Pancreas (tissue), 10 donors: ENCODE data around the gene CYP2C8. TPM values are rescaled to one million over a fixed set of nuclear protein-coding genes. Genes with fewer than 3 reads are reported as not detected.

ENCODE experiments used
- ATAC-seq, 4 donors: fragments of 200-7000 bp; cut with Tn5 transposase; one replicate each; pipeline versions ENCODE4 v1.8.0 to v1.9.1; 2020; ENCODE audit warnings: mild to moderate bottlenecking in 4 of 4, moderate library complexity in 4 of 4
- DNase-seq, 6 donors: peaks; one replicate each; pipeline ENCODE4 v3.0.0-alpha.2; 2020
- FAIRE-seq: peaks from 2 replicates; lab custom pipeline; 2012; peaks lifted over from hg19 to GRCh38; lab: Jason Lieb, UNC
- H3K27ac ChIP-seq, 4 donors: fragments of 200-600 bp; sonication (generic); 1 replicate in 3 of 4; 2 replicates in 1 of 4; pipeline versions ENCODE4 v1.5.0 to v1.8.0; 2020
- H3K27me3 ChIP-seq, 4 donors: fragments of 200-600 bp; one replicate each; pipeline ENCODE4 v1.8.0; 2021
- H3K36me3 ChIP-seq, 3 donors: fragments of 200-600 bp; sonication (generic) in 1 of 3; one replicate each; pipeline versions ENCODE4 v1.5.0 to v1.8.0; 2020 to 2021
- H3K4me1 ChIP-seq, 3 donors: fragments of 200-600 bp; one replicate each; pipeline ENCODE4 v1.8.0; 2021
- H3K4me3 ChIP-seq, 4 donors: fragments of 200-600 bp; sonication (generic) in 2 of 4; one replicate each; pipeline versions ENCODE4 v1.5.0 to v1.8.0; 2020 to 2021
- H3K9me3 ChIP-seq, 4 donors: fragments of 200-600 bp; one replicate each; pipeline ENCODE4 v1.8.0; 2021
- WGBS, 2 donors: extraction: QIAGEN DNeasy Blood & Tissue Kit; methylation state at CpG; one replicate each; pipeline ENCODE4 v1.1.7; 2013; 5-methylcytosine and 5-hydroxymethylcytosine counted together
- intact Hi-C, 3 donors: fragments of 100-400 bp; cut with DNase I; formaldehyde crosslinking; loops; one replicate each; pipeline versions ENCODE4 v1.11.1 to v1.14.2; 2022
- polyA plus RNA-seq, 2 donors: library from polyadenylated mRNA; stranded (reverse); fragments of 200-250 nt; gene quantifications; one replicate each; pipeline ENCODE4 v1.2.3, GENCODE V29; 2013
- total RNA-seq, 6 donors: library from RNA; stranded (reverse); fragmentation: NEBNext Ultra II Directional in 4 of 6; extraction: Animal tissue kit (Norgen Biotek cat#: 25700) in 4 of 6; gene quantifications; one replicate each; pipeline versions ENCODE4 v1.2.1 to v1.2.4, GENCODE V29; 2021 to 2023
- TF ChIP-seq, protein P1 (sequence below), 4 donors: fragments of 200-600 bp; sonication (generic) in 3 of 4; IDR thresholded peaks; one replicate each; pipeline versions ENCODE4 v1.5.0 to v1.8.0; 2021; ENCODE audit warnings: antibody characterized with exemption in 4 of 4
- donor health status: healthy with polysubstance abuse.
- donor health status: DM: no; HTN: no; CAD: no; lungs with moderate emphysema.
- donor health status: DM: no; HTN: no; CAD: no.
- donor health status: control.
- donor health status: control.
- donor health status: Bipolar disorder and iron deficiency.
- donor health status: DM: yes; HTN: yes; CAD: no.
- donor health status: DM: no; HTN: no; CAD: no.
- donor health status: DM: no; HTN: no; CAD: no.
- donor health status: DM: yes; HTN: yes; CAD: no.

Gene CYP2C8
- total and polyA plus RNA-seq, 8 donors: 1.1 to 7.5 (median 3.0) TPM

DNA sequence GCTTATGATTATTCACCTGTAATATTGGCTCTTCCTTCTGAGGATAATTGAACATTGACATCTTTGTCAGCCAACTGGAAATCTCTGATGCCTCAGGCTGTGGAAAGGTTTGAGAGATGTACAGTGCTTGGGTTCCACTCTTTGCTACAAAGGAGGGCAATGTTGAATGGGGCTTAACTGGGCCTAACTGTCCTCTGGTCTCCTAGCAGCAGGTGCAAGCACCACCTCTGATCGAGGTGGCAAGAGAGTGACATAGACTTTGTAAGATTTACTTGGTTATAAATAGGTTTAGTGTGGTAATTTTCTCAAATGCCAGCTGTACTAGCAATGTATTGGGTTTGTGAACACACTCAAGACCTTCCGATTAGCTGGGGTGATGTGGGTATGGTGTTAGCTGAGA is 21.1 kb downstream of the CYP2C8 start:
- Histone ChIP-seq H3K4me3 (no peak overlapping the region), H3K27ac (no peak overlapping the region), H3K27me3 (no peaks in the 10 kb centered on the region), H3K9me3 (no peaks in the 10 kb centered on the region), H3K36me3 (no peaks in the 10 kb centered on the region), H3K4me1 (no peaks in the 10 kb centered on the region)
- intact Hi-C loops: no loop called here
- ATAC-seq (no peak), DNase-seq (no peak), FAIRE-seq (no peak)
- TF ChIP-seq, protein P1, sequence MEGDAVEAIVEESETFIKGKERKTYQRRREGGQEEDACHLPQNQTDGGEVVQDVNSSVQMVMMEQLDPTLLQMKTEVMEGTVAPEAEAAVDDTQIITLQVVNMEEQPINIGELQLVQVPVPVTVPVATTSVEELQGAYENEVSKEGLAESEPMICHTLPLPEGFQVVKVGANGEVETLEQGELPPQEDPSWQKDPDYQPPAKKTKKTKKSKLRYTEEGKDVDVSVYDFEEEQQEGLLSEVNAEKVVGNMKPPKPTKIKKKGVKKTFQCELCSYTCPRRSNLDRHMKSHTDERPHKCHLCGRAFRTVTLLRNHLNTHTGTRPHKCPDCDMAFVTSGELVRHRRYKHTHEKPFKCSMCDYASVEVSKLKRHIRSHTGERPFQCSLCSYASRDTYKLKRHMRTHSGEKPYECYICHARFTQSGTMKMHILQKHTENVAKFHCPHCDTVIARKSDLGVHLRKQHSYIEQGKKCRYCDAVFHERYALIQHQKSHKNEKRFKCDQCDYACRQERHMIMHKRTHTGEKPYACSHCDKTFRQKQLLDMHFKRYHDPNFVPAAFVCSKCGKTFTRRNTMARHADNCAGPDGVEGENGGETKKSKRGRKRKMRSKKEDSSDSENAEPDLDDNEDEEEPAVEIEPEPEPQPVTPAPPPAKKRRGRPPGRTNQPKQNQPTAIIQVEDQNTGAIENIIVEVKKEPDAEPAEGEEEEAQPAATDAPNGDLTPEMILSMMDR (IDR thresholded peaks at IDR 0.05): no peak
- 94% methylated on average over 2 of the region's 2 CpGs for WGBS, 2 donors

GRCh38 chr10:95039281-95039680 is 30.0 kb downstream of the CYP2C8 start:
- no peak overlapping the region for H3K27ac ChIP-seq
- 89 to 92% methylated on average over 2 of the region's 2 CpGs for WGBS, 2 donors
- no peaks in the 10 kb centered on the region for H3K27me3 ChIP-seq
- no peak overlapping the region for H3K4me3 ChIP-seq
- TF ChIP-seq, protein P1 (IDR thresholded peaks at IDR 0.05): no peak
- H3K9me3 ChIP-seq: no peaks in the 10 kb centered on the region
- no peak for ATAC-seq
- H3K4me1 ChIP-seq: peaks cover 0 to 3% (median 0%) of the 10 kb centered on the region in 3 donors
- intact Hi-C loops: no loop called here
- no peak for FAIRE-seq
- no peaks in the 10 kb centered on the region for H3K36me3 ChIP-seq
- no peak for DNase-seq

DNA sequence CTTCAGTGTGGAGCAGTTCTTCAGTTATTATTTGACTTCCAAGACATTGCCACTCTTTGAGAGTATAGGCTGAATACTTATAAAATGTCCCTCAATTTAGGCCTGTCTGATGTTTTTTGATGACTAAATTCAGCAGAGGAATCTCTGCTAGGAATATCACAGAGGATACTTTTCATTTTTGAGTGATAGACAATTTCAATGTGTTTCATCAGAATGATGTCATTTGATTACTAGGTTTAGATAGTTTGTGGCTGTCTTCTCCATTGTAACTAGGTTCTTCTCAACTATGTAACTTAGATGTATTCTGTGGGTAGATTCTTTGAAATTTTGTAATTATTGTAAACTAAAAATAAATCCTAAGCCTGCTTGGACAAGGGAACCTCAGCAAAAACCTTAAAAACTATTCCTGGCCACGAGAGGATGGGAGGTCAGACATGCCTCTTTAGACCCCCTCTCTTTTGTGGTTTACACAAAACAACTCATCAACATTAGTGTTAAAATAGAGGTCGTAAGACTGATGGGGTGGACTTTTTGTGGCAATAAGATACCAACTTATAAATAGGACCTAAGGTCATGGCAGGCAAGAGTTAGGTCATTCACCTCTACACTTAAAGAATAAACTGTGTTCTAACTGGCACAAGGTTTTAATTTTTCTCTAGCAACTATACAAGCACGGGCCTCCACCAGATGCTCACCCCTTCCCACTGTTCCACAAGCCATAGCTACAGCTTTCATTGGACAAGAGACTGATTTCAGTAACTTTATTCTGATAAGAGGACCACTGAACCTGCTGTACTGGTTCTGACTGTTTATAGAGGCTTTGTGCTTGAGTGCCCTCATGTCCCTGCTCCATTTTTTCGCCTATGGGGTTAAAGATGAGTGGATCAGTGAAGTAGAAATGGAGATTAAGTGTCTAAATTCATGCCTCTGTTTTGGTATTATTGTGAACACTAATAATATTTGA is 33.7 kb downstream of the CYP2C8 start:
- no peak overlapping the region for H3K4me3 ChIP-seq
- no peaks in the 10 kb centered on the region for H3K36me3 ChIP-seq
- DNase-seq: no peak
- WGBS, 2 donors: 55 to 56% methylated on average over 4 of the region's 4 CpGs
- no peaks in the 10 kb centered on the region for H3K9me3 ChIP-seq
- no peak for ATAC-seq
- no peaks in the 10 kb centered on the region for H3K27me3 ChIP-seq
- FAIRE-seq: no peak
- peaks cover 0 to 3% (median 0%) of the 10 kb centered on the region in 3 donors for H3K4me1 ChIP-seq
- TF ChIP-seq, protein P1 (IDR thresholded peaks at IDR 0.05): no peak
- intact Hi-C loops: no loop called here
- H3K27ac ChIP-seq: no peak overlapping the region

- no peak overlapping the region for H3K4me3 ChIP-seq
- DNase-seq (no peak), ATAC-seq (no peak), FAIRE-seq (no peak)
- intact Hi-C loops: no loop called here
- TF ChIP-seq, protein P1 (IDR thresholded peaks at IDR 0.05): no peak
- H3K4me1 ChIP-seq: peaks cover 0 to 3% (median 0%) of the 10 kb centered on the region in 3 donors
- no peaks in the 10 kb centered on the region for H3K27me3 ChIP-seq
- H3K9me3 ChIP-seq: no peaks in the 10 kb centered on the region
- no peaks in the 10 kb centered on the region for H3K36me3 ChIP-seq
- no peak overlapping the region for H3K27ac ChIP-seq
- 64 to 66% methylated on average over 4 of the region's 4 CpGs for WGBS, 2 donors
These were observed 34.9 kb downstream of the CYP2C8 start for GRCh38 chr10:95034401-95034800.

DNA sequence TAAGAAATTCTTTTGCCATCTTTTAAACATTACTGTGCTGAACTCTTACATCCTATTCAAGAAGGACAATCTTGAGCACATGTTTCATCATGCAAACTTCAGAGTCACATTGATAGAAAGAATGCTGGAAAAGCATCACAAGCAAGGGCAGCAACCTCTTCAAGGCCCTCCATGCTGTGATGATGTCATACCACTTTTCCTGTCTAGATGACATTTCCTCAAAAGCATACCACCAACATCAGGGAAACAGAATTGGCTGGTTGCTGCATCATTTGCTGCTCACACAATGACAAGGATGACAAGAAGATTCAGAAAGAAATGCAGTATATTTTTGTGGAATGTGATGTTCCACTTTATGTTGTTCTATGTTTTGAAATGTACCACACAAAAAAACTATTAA is 37.6 kb downstream of the CYP2C8 start:
- H3K4me1 ChIP-seq: peaks cover 0 to 3% (median 0%) of the 10 kb centered on the region in 3 donors
- intact Hi-C loops: no loop called here
- DNase-seq: no peak
- TF ChIP-seq, protein P1 (IDR thresholded peaks at IDR 0.05): no peak
- no peak overlapping the region for H3K4me3 ChIP-seq
- H3K36me3 ChIP-seq: no peaks in the 10 kb centered on the region
- no peaks in the 10 kb centered on the region for H3K9me3 ChIP-seq
- no peak for FAIRE-seq
- no peak for ATAC-seq
- no peak overlapping the region for H3K27ac ChIP-seq
- H3K27me3 ChIP-seq: no peaks in the 10 kb centered on the region
